Measurements from ENCODE around the gene MUSK. TPM values are rescaled to one million over a fixed set of nuclear protein-coding genes. Genes with fewer than 3 reads are reported as not detected.
"Not testable (repeated sequence)": the region's sequence is repeated elsewhere in the genome, so short reads cannot be mapped to it uniquely, and the experiment has no call there.

MUSK gene
- total RNA-seq, 1 donor from 2014 or later: under 0.01 TPM

DNA sequence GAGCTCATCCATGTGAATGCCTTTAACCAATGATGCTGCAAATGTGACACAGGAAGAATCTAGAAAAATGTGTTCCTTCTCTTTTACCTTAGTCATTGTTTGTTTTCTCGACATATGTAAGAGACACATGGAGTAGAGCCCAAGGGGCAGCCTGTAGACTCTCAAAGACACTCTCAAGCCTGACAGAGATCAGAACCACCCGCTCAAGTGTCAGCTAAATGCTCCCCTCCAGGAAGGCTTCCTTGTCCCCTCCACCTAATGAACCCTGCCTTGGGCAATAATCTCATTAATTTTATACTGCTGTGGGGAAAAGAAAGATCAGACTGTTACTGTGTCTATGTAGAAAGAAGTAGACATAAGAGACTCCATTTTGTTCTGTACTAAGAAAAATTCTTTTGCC, 157.4 kb downstream of the MUSK start:
- H3K36me3 ChIP-seq (ENCODE audit: control insufficient read depth, insufficient read depth, low read length): no peaks in the 10 kb centered on the region
- DNase-seq (ENCODE audit: low read depth) (no peak), FAIRE-seq (no peak)
- no peaks in the 10 kb centered on the region for H3K27me3 ChIP-seq (ENCODE audit: control insufficient read depth, insufficient read depth, low read length)
- no peak for TF ChIP-seq CTCF (IDR thresholded peaks at IDR 0.05; ENCODE audit: insufficient read depth, low read length, severe bottlenecking)
- no peak overlapping the region for H3K4me3 ChIP-seq (ENCODE audit: low read depth, low read length)

GRCh38 chr9:110826400-110826799, 157.8 kb downstream of the MUSK start:
- not testable (repeated sequence) for DNase-seq (ENCODE audit: low read depth); H3K36me3 ChIP-seq (ENCODE audit: control insufficient read depth, insufficient read depth, low read length); FAIRE-seq; H3K4me3 ChIP-seq (ENCODE audit: low read depth, low read length); H3K27me3 ChIP-seq (ENCODE audit: control insufficient read depth, insufficient read depth, low read length)

- H3K4me3 ChIP-seq (ENCODE audit: low read depth, low read length): no peak overlapping the region
- no peaks in the 10 kb centered on the region for H3K27me3 ChIP-seq (ENCODE audit: control insufficient read depth, insufficient read depth, low read length)
- TF ChIP-seq CTCF (IDR thresholded peaks at IDR 0.05; ENCODE audit: insufficient read depth, low read length, severe bottlenecking): no peak
- DNase-seq (ENCODE audit: low read depth) (no peak), FAIRE-seq (no peak)
- no peaks in the 10 kb centered on the region for H3K36me3 ChIP-seq (ENCODE audit: control insufficient read depth, insufficient read depth, low read length)
Measured at GRCh38 chr9:110828264-110828663, 159.7 kb downstream of the MUSK start.

GRCh38 chr9:110830495-110830894, 161.9 kb downstream of the MUSK start:
- Histone ChIP-seq H3K36me3 (ENCODE audit: control insufficient read depth, insufficient read depth, low read length) (no peaks in the 10 kb centered on the region), H3K27me3 (ENCODE audit: control insufficient read depth, insufficient read depth, low read length) (no peaks in the 10 kb centered on the region), H3K4me3 (ENCODE audit: low read depth, low read length) (no peak overlapping the region)
- DNase-seq (ENCODE audit: low read depth) (no peak), FAIRE-seq (no peak)
- TF ChIP-seq CTCF (IDR thresholded peaks at IDR 0.05; ENCODE audit: insufficient read depth, low read length, severe bottlenecking): no peak

GRCh38 chr9:110832926-110833325, 164.3 kb downstream of the MUSK start:
- no peak for DNase-seq (ENCODE audit: low read depth)
- no peak for FAIRE-seq
- no peak for TF ChIP-seq CTCF (IDR thresholded peaks at IDR 0.05; ENCODE audit: insufficient read depth, low read length, severe bottlenecking)
- no peaks in the 10 kb centered on the region for H3K36me3 ChIP-seq (ENCODE audit: control insufficient read depth, insufficient read depth, low read length)
- H3K4me3 ChIP-seq (ENCODE audit: low read depth, low read length): no peak overlapping the region
- no peaks in the 10 kb centered on the region for H3K27me3 ChIP-seq (ENCODE audit: control insufficient read depth, insufficient read depth, low read length)

- DNase-seq (ENCODE audit: low read depth) (peak; percentile 58), FAIRE-seq (no peak)
- Histone ChIP-seq H3K36me3 (ENCODE audit: control insufficient read depth, insufficient read depth, low read length) (no peaks in the 10 kb centered on the region), H3K4me3 (ENCODE audit: low read depth, low read length) (no peak overlapping the region), H3K27me3 (ENCODE audit: control insufficient read depth, insufficient read depth, low read length) (no peaks in the 10 kb centered on the region)
- TF ChIP-seq CTCF (IDR thresholded peaks at IDR 0.05; ENCODE audit: insufficient read depth, low read length, severe bottlenecking): no peak
Measured at GRCh38 chr9:110835404-110835803, 166.8 kb downstream of the MUSK start.
